Measurements from ENCODE around the gene SPRY4. TPM values are rescaled to one million over a fixed set of nuclear protein-coding genes. Genes with fewer than 3 reads are reported as not detected.

SPRY4 gene
- total and polyA plus RNA-seq, 2 of the 13 experiments (the other 11 are each of a cell fraction or from before 2014, with no cell fraction given), result 8.9 to 17.8 TPM

- TF ChIP-seq ZBTB46 (CRISPR knock-in tag; IDR thresholded peaks at IDR 0.05; ENCODE audit: borderline replicate concordance) (no peak), STAT5B (CRISPR knock-in tag; IDR thresholded peaks at IDR 0.05) (no peak; the same call in 1 of the 2 replicates), NFKB2 (CRISPR knock-in tag; IDR thresholded peaks at IDR 0.05; ENCODE audit: borderline replicate concordance) (peak; percentile 67; the same call in 1 of the 2 replicates), SOX5 (CRISPR knock-in tag; IDR thresholded peaks at IDR 0.05; ENCODE audit: borderline replicate concordance) (no peak), PRDM10 (CRISPR knock-in tag; IDR thresholded peaks at IDR 0.05; ENCODE audit: low read depth) (no peak), NR2F1 (CRISPR knock-in tag; IDR thresholded peaks at IDR 0.05) (no peak), PAWR (CRISPR knock-in tag; IDR thresholded peaks at IDR 0.05; ENCODE audit: borderline replicate concordance) (0 out of 2 replicates have a peak, but pooled peaks have one; percentile 21), ZNF136 (CRISPR knock-in tag; IDR thresholded peaks at IDR 0.05; ENCODE audit: low read depth) (0 out of 2 replicates have a peak, but pooled peaks have one; percentile 45), ZNF749 (CRISPR knock-in tag; IDR thresholded peaks at IDR 0.05; ENCODE audit: borderline replicate concordance) (peak; percentile 70), ARID5B (CRISPR knock-in tag; IDR thresholded peaks at IDR 0.05) (peak; percentile 22; the same call in 1 of the 2 replicates), NFE2L2 (IDR thresholded peaks at IDR 0.05; ENCODE audit: low read length) (no peak), ZBTB38 (CRISPR knock-in tag; IDR thresholded peaks at IDR 0.05) (peak; percentile 52; the same call in 1 of the 2 replicates), ZNF468 (CRISPR knock-in tag; IDR thresholded peaks at IDR 0.05) (no peak), FOXK1 (CRISPR knock-in tag; IDR thresholded peaks at IDR 0.05; ENCODE audit: borderline replicate concordance, low read depth) (no peak; the same call in 1 of the 2 replicates), ZNF33A (CRISPR knock-in tag; IDR thresholded peaks at IDR 0.05; ENCODE audit: borderline replicate concordance) (no peak), DMAP1 (CRISPR knock-in tag; IDR thresholded peaks at IDR 0.05) (peak; percentile 55; the same call in 1 of the 2 replicates)
- TF ChIP-seq, protein P1, sequence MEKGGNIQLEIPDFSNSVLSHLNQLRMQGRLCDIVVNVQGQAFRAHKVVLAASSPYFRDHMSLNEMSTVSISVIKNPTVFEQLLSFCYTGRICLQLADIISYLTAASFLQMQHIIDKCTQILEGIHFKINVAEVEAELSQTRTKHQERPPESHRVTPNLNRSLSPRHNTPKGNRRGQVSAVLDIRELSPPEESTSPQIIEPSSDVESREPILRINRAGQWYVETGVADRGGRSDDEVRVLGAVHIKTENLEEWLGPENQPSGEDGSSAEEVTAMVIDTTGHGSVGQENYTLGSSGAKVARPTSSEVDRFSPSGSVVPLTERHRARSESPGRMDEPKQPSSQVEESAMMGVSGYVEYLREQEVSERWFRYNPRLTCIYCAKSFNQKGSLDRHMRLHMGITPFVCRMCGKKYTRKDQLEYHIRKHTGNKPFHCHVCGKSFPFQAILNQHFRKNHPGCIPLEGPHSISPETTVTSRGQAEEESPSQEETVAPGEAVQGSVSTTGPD (CRISPR knock-in tag; IDR thresholded peaks at IDR 0.05), result no peak
These were observed at the start of gene SPRY4 (continued) for GRCh38 chr5:142324871-142325724.

Data from HepG2 (cell line).